SK-N-SH (cell line): ENCODE measurements around the gene FNDC11. TPM values are rescaled to one million over a fixed set of nuclear protein-coding genes. Genes with fewer than 3 reads are reported as not detected.

Experiments used
- CTCF ChIA-PET: fragments of 300-600, 350-600 bp; formaldehyde crosslinking; extraction: SDS; loops from one replicate; lab custom pipeline; 2021; lab: Yijun Ruan, JAX
- POLR2A ChIA-PET: fragments of 350-600 bp; sonication (Branson Sonifier 250); formaldehyde crosslinking; extraction: SDS; loops from one replicate; lab custom pipeline; 2020; ENCODE audit warnings: antibody characterized with exemption, inconsistent platforms; lab: Yijun Ruan, JAX
- DNase-seq: peaks from one replicate; pipeline ENCODE4 v3.0.0; 2012
- H2AFZ ChIP-seq: fragments of 200-600 bp; sonication (generic); 2 replicates; pipeline ENCODE4 v1.8.1; 2016; ENCODE audit warnings: antibody characterized with exemption, mild to moderate bottlenecking, low read depth
- H3F3A ChIP-seq: fragments of 200-600 bp; sonication (generic); replicated peaks from 2 replicates; pipeline ENCODE3; 2016; ENCODE audit warnings: antibody characterized with exemption, mild to moderate bottlenecking; ENCODE audit not compliant: insufficient read depth
- H3K27ac ChIP-seq, 2 experiments: fragments of 200-500 bp in 1 of 2; fragments of 200-600 bp in 1 of 2; sonication (Bioruptor generic) in 1 of 2; sonication (generic), shearing (Covaris generic) in 1 of 2; 2 replicates each; pipeline versions ENCODE4 v1.5.1 to v1.6.1; 2014 to 2016; ENCODE audit warnings: low read depth in 2 of 2, inconsistent platforms in 1 of 2, low read length in 1 of 2, mild to moderate bottlenecking in 1 of 2, mixed read lengths in 1 of 2
- H3K27me3 ChIP-seq: fragments of 200-600 bp; sonication (generic), shearing (Covaris generic); 2 replicates; pipeline ENCODE4 v1.6.1; 2016; ENCODE audit warnings: mixed run types; ENCODE audit not compliant: insufficient read depth
- H3K36me3 ChIP-seq, 2 experiments: fragments of 200-500 bp in 1 of 2; fragments of 200-600 bp in 1 of 2; sonication (Bioruptor generic) in 1 of 2; sonication (generic) in 1 of 2; replicated peaks in 1 of 2; 2 replicates each; pipeline versions ENCODE3 to v1.5.1; 2014 to 2016; ENCODE audit warnings: low read length in 1 of 2, mild to moderate bottlenecking in 1 of 2; ENCODE audit not compliant: insufficient read depth in 2 of 2, control insufficient read depth in 1 of 2
- H3K4me1 ChIP-seq, 2 experiments: fragments of 200-500 bp in 1 of 2; fragments of 200-600 bp in 1 of 2; sonication (Bioruptor generic) in 1 of 2; sonication (generic), shearing (Covaris generic) in 1 of 2; 2 replicates each; pipeline versions ENCODE4 v1.5.1 to v1.6.1; 2014 to 2016; ENCODE audit warnings: low read depth in 1 of 2, low read length in 1 of 2, mixed run types in 1 of 2; ENCODE audit not compliant: insufficient read depth in 2 of 2, control insufficient read depth in 1 of 2
- H3K4me2 ChIP-seq: fragments of 200-600 bp; sonication (generic), shearing (Covaris generic); 2 replicates; pipeline ENCODE4 v1.6.1; 2017; ENCODE audit warnings: mixed run types
- H3K4me3 ChIP-seq, 2 experiments: fragments of 200-500 bp in 1 of 2; fragments of 200-600 bp in 1 of 2; sonication (Bioruptor generic) in 1 of 2; sonication (generic), shearing (Covaris generic) in 1 of 2; 2 replicates each; pipeline versions ENCODE4 v1.5.1 to v1.8.1; 2014 to 2016; ENCODE audit warnings: low read depth in 2 of 2, inconsistent platforms in 1 of 2, low read length in 1 of 2, mild to moderate bottlenecking in 1 of 2, mixed read lengths in 1 of 2, moderate library complexity in 1 of 2
- H3K79me2 ChIP-seq: fragments of 200-600 bp; sonication (generic); 2 replicates; pipeline ENCODE4 v1.8.1; 2017; ENCODE audit warnings: mild to moderate bottlenecking; ENCODE audit not compliant: insufficient read depth
- H3K9ac ChIP-seq: fragments of 200-600 bp; sonication (generic); 2 replicates; pipeline ENCODE4 v1.6.1; 2017; ENCODE audit warnings: mixed run types
- H3K9me2 ChIP-seq: fragments of 200-600 bp; sonication (generic); 2 replicates; pipeline ENCODE4 v1.6.1; 2017; ENCODE audit warnings: mixed run types
- H3K9me3 ChIP-seq: fragments of 200-600 bp; sonication (generic); 2 replicates; pipeline ENCODE4 v1.6.1; 2017; ENCODE audit warnings: mixed run types, mild to moderate bottlenecking, moderate library complexity
- H4K20me1 ChIP-seq: fragments of 200-600 bp; sonication (generic); 2 replicates; pipeline ENCODE4 v1.6.1; 2017; ENCODE audit warnings: mild to moderate bottlenecking, mixed run types; ENCODE audit not compliant: insufficient read depth
- EP300 ChIP-seq, 2 experiments: IDR thresholded peaks; 2 replicates each; pipeline versions ENCODE4 v1.4.0 to v1.6.1; 2012; ENCODE audit warnings: borderline replicate concordance in 1 of 2, low read depth in 1 of 2, low read length in 1 of 2
- FOXJ3 ChIP-seq: sonication (generic); formaldehyde crosslinking; IDR thresholded peaks from 2 replicates; pipeline ENCODE4 v1.5.1; 2020; ENCODE audit warnings: mild to moderate bottlenecking, missing genetic modification reagents
- FOXM1 ChIP-seq: IDR thresholded peaks from 2 replicates; pipeline ENCODE4 v1.4.0; 2012; ENCODE audit warnings: low read depth, mild to moderate bottlenecking
- GABPA ChIP-seq: IDR thresholded peaks from 2 replicates; pipeline ENCODE4 v1.4.0; 2012; ENCODE audit warnings: low read depth, mild to moderate bottlenecking
- GATA2 ChIP-seq: sonication (generic); formaldehyde crosslinking; IDR thresholded peaks from 2 replicates; pipeline ENCODE4 v1.5.0; 2020; ENCODE audit warnings: mild to moderate bottlenecking, missing genetic modification reagents
- POLR2AphosphoS5 ChIP-seq: IDR thresholded peaks from 2 replicates; pipeline ENCODE4 v1.6.1; 2012; ENCODE audit warnings: low read depth, low read length
- RCOR1 ChIP-seq: fragments of 150-350 bp; IDR thresholded peaks from 2 replicates; pipeline ENCODE4 v1.6.1; 2017; ENCODE audit warnings: antibody characterized with exemption, low read length
- RXRA ChIP-seq: IDR thresholded peaks from 2 replicates; pipeline ENCODE4 v1.4.0; 2012; ENCODE audit warnings: low read depth, mild to moderate bottlenecking, borderline replicate concordance
- TAF1 ChIP-seq: IDR thresholded peaks from 2 replicates; pipeline ENCODE4 v1.6.1; 2012; ENCODE audit warnings: low read depth, mild to moderate bottlenecking, low read length, moderate library complexity, borderline replicate concordance
- USF2 ChIP-seq: fragments of 150-350 bp; IDR thresholded peaks from 2 replicates; pipeline ENCODE4 v1.6.1; 2017; ENCODE audit warnings: antibody characterized with exemption, low read length, low read depth, borderline replicate concordance
- ZBTB33 ChIP-seq: IDR thresholded peaks from 2 replicates; pipeline ENCODE4 v1.4.0; 2012; ENCODE audit warnings: low read depth, borderline replicate concordance
- WGBS: methylation state at CpG from one replicate; pipeline ENCODE4 v1.1.6; 2017; ENCODE audit warnings: low lambda C conversion rate; 5-methylcytosine and 5-hydroxymethylcytosine counted together
- polyA plus RNA-seq, 3 experiments: library from polyadenylated mRNA; depleted of rRNA; stranded (reverse); fragments of >200 nt; gene quantifications; 2 replicates each; pipeline ENCODE4 v1.2.3, GENCODE V29; 2012

FNDC11 gene
- polyA plus RNA-seq, 1 of the 3 experiments (the other 2 are of a cell fraction): 5.5 TPM

- TF ChIP-seq FOXJ3 (CRISPR knock-in tag): no peak
- no peak for TF ChIP-seq EP300 (IDR thresholded peaks at IDR 0.05; ENCODE audit: borderline replicate concordance in 1 of 2, low read depth in 1 of 2, low read length in 1 of 2)
- no peak for TF ChIP-seq USF2
- TF ChIP-seq POLR2AphosphoS5: no peak
Observed at GRCh38 chr20:63555661-63556381, 1.9 kb downstream of the FNDC11 start (continued).

GRCh38 chr20:63556873-63557478 is 3.0 kb downstream of the FNDC11 start:
- no peak overlapping the region for H3K4me2 ChIP-seq
- ChIA-PET POLR2A (interaction anchor here (1.1 kb wide), 1 partner anchor 9 kb away, joined by 3 read pairs; no protein-coding TSS in a partner anchor), CTCF (interaction anchor here (1.8 kb wide), 1 partner anchor 19 kb away, joined by 5 read pairs; no protein-coding TSS in a partner anchor)
- no peaks in the 10 kb centered on the region for H3K79me2 ChIP-seq
- H3K4me3 ChIP-seq: no peak overlapping the region
- H3K9ac ChIP-seq: no peak overlapping the region
- H2AFZ ChIP-seq: no peak overlapping the region
- H3K27me3 ChIP-seq: no peaks in the 10 kb centered on the region
- TF ChIP-seq RXRA (no peak), EP300 (IDR thresholded peaks at IDR 0.05; ENCODE audit: borderline replicate concordance in 1 of 2, low read depth in 1 of 2, low read length in 1 of 2) (no peak), FOXM1 (no peak), RCOR1 (no peak), ZBTB33 (no peak), GATA2 (CRISPR knock-in tag) (no peak), USF2 (no peak), TAF1 (no peak), GABPA (no peak)
- peaks cover 7% of the 10 kb centered on the region for H3F3A ChIP-seq
- DNase-seq: no peak
- peaks cover 0 to 14% of the 10 kb centered on the region in 2 experiments; a peak in 1 of 4 replicates for H3K4me1 ChIP-seq
- H3K9me3 ChIP-seq: no peaks in the 10 kb centered on the region
- 91% methylated on average over 16 of the region's 23 CpGs for WGBS
- no peaks in the 10 kb centered on the region for H4K20me1 ChIP-seq
- no peak overlapping the region for H3K27ac ChIP-seq
- H3K9me2 ChIP-seq: no peaks in the 10 kb centered on the region
- peaks cover 0 to 11% of the 10 kb centered on the region in 2 experiments for H3K36me3 ChIP-seq
